Vagina (tissue), 2 donors: ENCODE data around the gene SUPT4H1. TPM values are rescaled to one million over a fixed set of nuclear protein-coding genes. Genes with fewer than 3 reads are reported as not detected.

ENCODE experiments used
- DNase-seq, 2 donors: peaks; one replicate each; pipeline ENCODE4 v3.0.0-alpha.2; 2017; ENCODE audit errors: extremely low spot score in 2 of 2
- H3K27ac ChIP-seq: fragments of 200-600 bp; sonication (generic); one replicate; pipeline ENCODE4 v1.5.1; 2019
- H3K27me3 ChIP-seq: fragments of 200-600 bp; sonication (generic); one replicate; pipeline ENCODE4 v1.5.1; 2019
- H3K36me3 ChIP-seq, 2 donors: fragments of 200-600 bp; sonication (generic); one replicate each; pipeline ENCODE4 v1.5.1; 2017 to 2019
- H3K4me1 ChIP-seq: fragments of 200-600 bp; sonication (generic); one replicate; pipeline ENCODE4 v1.5.1; 2019
- H3K4me3 ChIP-seq, 2 donors: fragments of 200-600 bp; sonication (generic); 1 replicate in 1 of 2; 2 replicates in 1 of 2; pipeline ENCODE4 v1.5.1; 2016 to 2019
- H3K9me3 ChIP-seq: fragments of 200-600 bp; sonication (generic); one replicate; pipeline ENCODE4 v1.5.1; 2019
- CTCF ChIP-seq, 3 experiments: fragments of 450-650 bp in 2 of 3; fragments of 200-600 bp in 1 of 3; sonication (generic) in 1 of 3; IDR thresholded peaks; one replicate each; pipeline ENCODE4 v1.5.1; 2017 to 2019; ENCODE audit warnings: antibody characterized with exemption in 3 of 3, mild to moderate bottlenecking in 2 of 3, moderate library complexity in 2 of 3
- POLR2A ChIP-seq, 2 donors: fragments of 450-650 bp; IDR thresholded peaks; one replicate each; pipeline ENCODE4 v1.6.1; 2017; ENCODE audit warnings: antibody characterized with exemption in 2 of 2, mild to moderate bottlenecking in 2 of 2, moderate library complexity in 2 of 2
- POLR2AphosphoS5 ChIP-seq, 2 donors: sonication (generic); formaldehyde crosslinking; IDR thresholded peaks; one replicate each; pipeline ENCODE4 v1.9.0; 2017; ENCODE audit warnings: antibody characterized with exemption in 2 of 2, mild to moderate bottlenecking in 2 of 2, low read depth in 1 of 2; ENCODE audit not compliant: insufficient read depth in 1 of 2
- intact Hi-C: fragments of 100-400 bp; cut with DNase I; formaldehyde crosslinking; loops from one replicate; pipeline ENCODE4 v1.15.1; 2023
- total RNA-seq: library from RNA; depleted of rRNA; stranded (reverse); fragments of >200 nt; gene quantifications from one replicate; pipeline ENCODE4 v1.2.3, GENCODE V29; 2016

Gene SUPT4H1
- total RNA-seq, 1 donor from 2014 or later, result 31.4 TPM

GRCh38 chr17:58314706-58315015 lies 37.3 kb downstream of the SUPT4H1 start:
- no peaks in the 10 kb centered on the region for H3K36me3 ChIP-seq
- intact Hi-C loops, result no loop called here
- no peak for DNase-seq
- TF ChIP-seq POLR2A (IDR thresholded peaks at IDR 0.05), result no peak
- TF ChIP-seq CTCF (IDR thresholded peaks at IDR 0.05), result no peak
- no peak for TF ChIP-seq POLR2AphosphoS5 (IDR thresholded peaks at IDR 0.05; ENCODE audit: insufficient read depth in 1 of 2, low read depth in 1 of 2)
- no peaks in the 10 kb centered on the region for H3K9me3 ChIP-seq
- no peak overlapping the region for H3K27ac ChIP-seq
- no peaks in the 10 kb centered on the region for H3K4me1 ChIP-seq
- no peak overlapping the region for H3K4me3 ChIP-seq
- H3K27me3 ChIP-seq, result no peaks in the 10 kb centered on the region

- intact Hi-C loops, result no loop called here
- Histone ChIP-seq H3K36me3 (no peaks in the 10 kb centered on the region), H3K27ac (no peak overlapping the region), H3K4me1 (no peaks in the 10 kb centered on the region), H3K27me3 (no peaks in the 10 kb centered on the region), H3K9me3 (no peaks in the 10 kb centered on the region), H3K4me3 (no peak overlapping the region)
- no peak for TF ChIP-seq POLR2A (IDR thresholded peaks at IDR 0.05)
- TF ChIP-seq POLR2AphosphoS5 (IDR thresholded peaks at IDR 0.05; ENCODE audit: insufficient read depth in 1 of 2, low read depth in 1 of 2), result no peak
- TF ChIP-seq CTCF (IDR thresholded peaks at IDR 0.05), result no peak
- DNase-seq, result no peak
These were observed 37.9 kb downstream of the SUPT4H1 start for GRCh38 chr17:58313815-58314705.

- TF ChIP-seq POLR2A (IDR thresholded peaks at IDR 0.05) (no peak), POLR2AphosphoS5 (IDR thresholded peaks at IDR 0.05; ENCODE audit: insufficient read depth in 1 of 2, low read depth in 1 of 2) (no peak), CTCF (IDR thresholded peaks at IDR 0.05) (no peak)
- no peak for DNase-seq
- no peaks in the 10 kb centered on the region for H3K9me3 ChIP-seq
- no peaks in the 10 kb centered on the region for H3K36me3 ChIP-seq
- H3K4me1 ChIP-seq, result no peaks in the 10 kb centered on the region
- no peak overlapping the region for H3K4me3 ChIP-seq
- intact Hi-C loops, result no loop called here
- no peaks in the 10 kb centered on the region for H3K27me3 ChIP-seq
- no peak overlapping the region for H3K27ac ChIP-seq
These were observed 39.2 kb downstream of the SUPT4H1 start for GRCh38 chr17:58312829-58313228.

GRCh38 chr17:58312021-58312630 lies 39.9 kb downstream of the SUPT4H1 start:
- Histone ChIP-seq H3K4me3 (no peak overlapping the region), H3K36me3 (no peaks in the 10 kb centered on the region), H3K27me3 (no peaks in the 10 kb centered on the region), H3K4me1 (no peaks in the 10 kb centered on the region), H3K9me3 (no peaks in the 10 kb centered on the region), H3K27ac (no peak overlapping the region)
- DNase-seq, result peak in 1 of 2 donors; percentile 93
- intact Hi-C loops, result no loop called here
- TF ChIP-seq POLR2AphosphoS5 (IDR thresholded peaks at IDR 0.05; ENCODE audit: insufficient read depth in 1 of 2, low read depth in 1 of 2) (no peak), CTCF (IDR thresholded peaks at IDR 0.05) (no peak), POLR2A (IDR thresholded peaks at IDR 0.05) (no peak)

GRCh38 chr17:58311429-58311894 lies 40.5 kb downstream of the SUPT4H1 start:
- Histone ChIP-seq H3K27me3 (no peaks in the 10 kb centered on the region), H3K9me3 (no peaks in the 10 kb centered on the region), H3K27ac (no peak overlapping the region), H3K4me3 (no peak overlapping the region), H3K36me3 (no peaks in the 10 kb centered on the region), H3K4me1 (no peaks in the 10 kb centered on the region)
- TF ChIP-seq POLR2A (IDR thresholded peaks at IDR 0.05) (no peak), CTCF (IDR thresholded peaks at IDR 0.05) (no peak), POLR2AphosphoS5 (IDR thresholded peaks at IDR 0.05; ENCODE audit: insufficient read depth in 1 of 2, low read depth in 1 of 2) (no peak)
- intact Hi-C loops, result no loop called here
- DNase-seq, result peak in 1 of 2 donors; percentile 87
